HCT116 (cell line): Measurements from ENCODE around the gene SARM1. TPM values are rescaled to one million over a fixed set of nuclear protein-coding genes. Genes with fewer than 3 reads are reported as not detected.
A peak's percentile ranks its signal among the peaks of the same experiment; 100 is the strongest.

Experiments
- ATAC-seq: fragments of 200-7000 bp; cut with Tn5 transposase; 2 replicates; pipeline ENCODE4 v1.9.1; 2020; ENCODE audit warnings: mild to moderate bottlenecking, moderate library complexity
- BruUV-seq: library from RNA; stranded (reverse); fragments of 400-500 nt; replicated peaks from 2 replicates; lab custom pipeline; 2021; lab: Mats Ljungman, UMichigan
- CTCF ChIA-PET: fragments of 300-600 bp; sonication (Branson Sonifier 250); formaldehyde crosslinking; loops from one replicate; lab custom pipeline; 2021; ENCODE audit warnings: antibody characterized with exemption; lab: Charles Lee
- POLR2A ChIA-PET: fragments of 300-600, 350-600 bp; sonication (Branson Sonifier 250); formaldehyde crosslinking; loops from one replicate; lab custom pipeline; 2021; ENCODE audit warnings: antibody characterized with exemption; lab: Charles Lee
- RAD21 ChIA-PET, 2 experiments: fragments of 300-600 bp; sonication (Branson Sonifier 250); formaldehyde crosslinking; loops; one replicate each; lab custom pipeline; 2023; ENCODE audit warnings: low total read pairs in 2 of 2; ENCODE audit not compliant: uncharacterized antibody in 2 of 2, unreplicated experiment in 2 of 2, low non-redundant PET in 1 of 2; lab: Charles Lee
- DNase-seq: peaks from one replicate; pipeline ENCODE4 v3.0.0-alpha.2; 2010; ENCODE audit warnings: low read depth, low spot score
- H2AFZ ChIP-seq: fragments of 200-600 bp; shearing (Covaris generic), sonication (generic); 2 replicates; pipeline ENCODE4 v1.6.1; 2017; ENCODE audit warnings: low read depth, mixed run types, mixed read lengths, antibody characterized with exemption, low read length; ENCODE audit not compliant: poor library complexity, severe bottlenecking
- H3K27ac ChIP-seq: 2 replicates; pipeline ENCODE4 v1.5.1; 2012; ENCODE audit warnings: low read depth, low read length
- H3K27me3 ChIP-seq: fragments of 200-600 bp; sonication (generic); 2 replicates; pipeline ENCODE4 v1.6.1; 2016; ENCODE audit warnings: mixed run types, low read length, mixed read lengths; ENCODE audit not compliant: insufficient read depth
- H3K36me3 ChIP-seq, 2 experiments: fragments of 200-500 bp in 1 of 2; fragments of 200-600 bp in 1 of 2; sonication (Bioruptor generic) in 1 of 2; sonication (generic) in 1 of 2; 2 replicates each; pipeline versions ENCODE4 v1.5.1 to v1.6.1; 2014 to 2016; ENCODE audit warnings: low read length in 2 of 2, inconsistent platforms in 1 of 2, mixed read lengths in 1 of 2, mixed run types in 1 of 2; ENCODE audit not compliant: insufficient read depth in 2 of 2, control insufficient read depth in 1 of 2
- H3K4me1 ChIP-seq, 2 experiments: fragments of 200-600 bp in 1 of 2; sonication (generic) in 1 of 2; 2 replicates each; pipeline versions ENCODE4 v1.5.1 to v1.6.1; 2012 to 2017; ENCODE audit warnings: low read length in 2 of 2, inconsistent platforms in 1 of 2, mild to moderate bottlenecking in 1 of 2, mixed read lengths in 1 of 2, mixed run types in 1 of 2, moderate library complexity in 1 of 2; ENCODE audit not compliant: insufficient read depth in 2 of 2, control insufficient read depth in 1 of 2
- H3K4me2 ChIP-seq: fragments of 200-600 bp; sonication (generic); 2 replicates; pipeline ENCODE4 v1.6.1; 2017; ENCODE audit warnings: mixed run types, low read length, mixed read lengths
- H3K4me3 ChIP-seq, 2 experiments: fragments of 200-600 bp in 1 of 2; sonication (generic) in 1 of 2; replicated peaks in 1 of 2; 2 replicates each; pipeline ENCODE4 v1.5.1; 2011 to 2016; ENCODE audit warnings: low read length in 2 of 2, control low read depth in 1 of 2, low read depth in 1 of 2, mild to moderate bottlenecking in 1 of 2, mixed read lengths in 1 of 2, mixed run types in 1 of 2
- H3K79me2 ChIP-seq: fragments of 200-600 bp; sonication (generic); 2 replicates; pipeline ENCODE4 v1.6.1; 2017; ENCODE audit warnings: mild to moderate bottlenecking, mixed run types, low read length, moderate library complexity, mixed read lengths; ENCODE audit not compliant: insufficient read depth
- H3K9ac ChIP-seq: fragments of 200-600 bp; sonication (generic); 2 replicates; pipeline ENCODE4 v1.6.1; 2016; ENCODE audit warnings: low read length, mixed read lengths
- H3K9me2 ChIP-seq: fragments of 200-600 bp; sonication (generic), shearing (Covaris generic); 2 replicates; pipeline ENCODE4 v1.6.1; 2017; ENCODE audit warnings: mixed run types, mild to moderate bottlenecking, moderate library complexity; ENCODE audit not compliant: insufficient read depth
- H3K9me3 ChIP-seq, 2 experiments: fragments of 200-500 bp in 1 of 2; fragments of 200-600 bp in 1 of 2; sonication (Bioruptor generic) in 1 of 2; sonication (generic) in 1 of 2; 2 replicates each; pipeline ENCODE4 v1.6.1; 2014 to 2017; ENCODE audit warnings: low read length in 2 of 2, mixed read lengths in 2 of 2, inconsistent platforms in 1 of 2, low read depth in 1 of 2, mild to moderate bottlenecking in 1 of 2, mixed run types in 1 of 2, moderate library complexity in 1 of 2; ENCODE audit not compliant: control insufficient read depth in 1 of 2, insufficient read depth in 1 of 2
- H4K20me1 ChIP-seq: fragments of 200-600 bp; sonication (generic), shearing (Covaris generic); 2 replicates; pipeline ENCODE4 v1.6.1; 2017; ENCODE audit warnings: mixed run types, mild to moderate bottlenecking, moderate library complexity; ENCODE audit not compliant: insufficient read depth
- CBX3 ChIP-seq: IDR thresholded peaks from 2 replicates; pipeline ENCODE4 v1.6.1; 2012; ENCODE audit warnings: low read depth
- CTCF ChIP-seq, 3 experiments: fragments of 200-600 bp in 1 of 3; sonication (generic) in 1 of 3; IDR thresholded peaks in 2 of 3; conservative IDR thresholded peaks in 1 of 3; 2 replicates each; pipeline ENCODE4 v1.5.1; 2012 to 2017; ENCODE audit warnings: low read depth in 2 of 3, low read length in 2 of 3, antibody characterized with exemption in 1 of 3, borderline replicate concordance in 1 of 3, control low read depth in 1 of 3, mild to moderate bottlenecking in 1 of 3, mixed read lengths in 1 of 3, mixed run types in 1 of 3, moderate library complexity in 1 of 3; ENCODE audit not compliant: insufficient read depth in 1 of 3
- ELF1 ChIP-seq: IDR thresholded peaks from 2 replicates; pipeline ENCODE4 v1.6.1; 2012; ENCODE audit warnings: low read depth, borderline replicate concordance
- JUND ChIP-seq: IDR thresholded peaks from 2 replicates; pipeline ENCODE4 v1.6.1; 2012
- REST ChIP-seq: IDR thresholded peaks from 2 replicates; pipeline ENCODE4 v1.6.1; 2012; ENCODE audit warnings: low read depth
- YY1 ChIP-seq: IDR thresholded peaks from 2 replicates; pipeline ENCODE4 v1.6.1; 2011; ENCODE audit warnings: low read length, low read depth, moderate library complexity, mild to moderate bottlenecking; ENCODE audit not compliant: insufficient replicate concordance; ENCODE audit errors: extremely low read depth
- ZFX ChIP-seq: fragments of 450-650 bp; IDR thresholded peaks from 2 replicates; pipeline ENCODE4 v1.6.1; 2017
- intact Hi-C: fragments of 100-400 bp; cut with micrococcal nuclease; formaldehyde crosslinking; loops from 2 replicates; pipeline ENCODE4 v1.10.0; 2022
- total RNA-seq: library from RNA; stranded (reverse); gene quantifications from one replicate; pipeline ENCODE4 v1.2.1, GENCODE V29; 2021; ENCODE audit not compliant: unreplicated experiment

SARM1 gene
- total RNA-seq, 1 experiment from 2014 or later = 1.3 TPM

- TF ChIP-seq REST (no peak), ELF1 (no peak), JUND (no peak), ZFX (no peak), YY1 (no peak)
Measured at GRCh38 chr17:28365487-28365886, 6.0 kb upstream of the SARM1 start (continued).

GRCh38 chr17:28366605-28367004 lies 4.9 kb upstream of the SARM1 start:
- no peak for DNase-seq
- no peaks in the 10 kb centered on the region for H3K79me2 ChIP-seq
- BruUV-seq = no TSS peak
- no peak for ATAC-seq
- TF ChIP-seq CBX3 = no peak
- TF ChIP-seq CTCF (IDR thresholded peaks at IDR 0.05 in 2 of 3, conservative IDR thresholded peaks at IDR 0.05 in 1 of 3; ENCODE audit: borderline replicate concordance in 1 of 3, insufficient read depth in 1 of 3, low read depth in 2 of 3, low read length in 2 of 3) = peak in 2 of 3 experiments; percentile 14 to 29; a peak in 2 of 6 replicates
- peaks cover 7 to 17% of the 10 kb centered on the region in 2 experiments; a peak in 3 of 4 replicates for H3K4me1 ChIP-seq
- RAD21 ChIA-PET = no interaction called here
- POLR2A ChIA-PET = interaction anchor here (1.3 kb wide), 1 partner anchor 9 kb away, joined by 3 read pairs; a partner anchor contains a TSS
- intact Hi-C loops = no loop called here
- H3K9me3 ChIP-seq = no peaks in the 10 kb centered on the region
- no peak overlapping the region for H3K4me2 ChIP-seq
- H3K9me2 ChIP-seq = no peaks in the 10 kb centered on the region
- no peak overlapping the region for H3K4me3 ChIP-seq
- H3K27me3 ChIP-seq = no peaks in the 10 kb centered on the region
- peaks cover 0 to 2% of the 10 kb centered on the region in 2 experiments; a peak in 3 of 4 replicates for H3K36me3 ChIP-seq
- CTCF ChIA-PET = interaction anchor here (1.0 to 1.7 kb wide), 2 partner anchors 31 to 50 kb away, joined by 3 to 4 read pairs; partner anchors contain the start of gene TNFAIP1
- H3K27ac ChIP-seq = no peak overlapping the region
- no peaks in the 10 kb centered on the region for H4K20me1 ChIP-seq
- H3K9ac ChIP-seq = no peak overlapping the region
- H2AFZ ChIP-seq = no peak overlapping the region
